Hematopoietic multipotent progenitor cell treated with erythropoietin and hydrocortisone succinate and interleukin-3 and kit ligand, for 15 days (in vitro differentiated cells): ENCODE measurements around the gene CCDC9B.

Experiments used
- DNase-seq: peaks from one replicate; pipeline ENCODE4 v3.0.0-alpha.2; 2015; ENCODE audit warnings: low spot score

Gene CCDC9B

DNA sequence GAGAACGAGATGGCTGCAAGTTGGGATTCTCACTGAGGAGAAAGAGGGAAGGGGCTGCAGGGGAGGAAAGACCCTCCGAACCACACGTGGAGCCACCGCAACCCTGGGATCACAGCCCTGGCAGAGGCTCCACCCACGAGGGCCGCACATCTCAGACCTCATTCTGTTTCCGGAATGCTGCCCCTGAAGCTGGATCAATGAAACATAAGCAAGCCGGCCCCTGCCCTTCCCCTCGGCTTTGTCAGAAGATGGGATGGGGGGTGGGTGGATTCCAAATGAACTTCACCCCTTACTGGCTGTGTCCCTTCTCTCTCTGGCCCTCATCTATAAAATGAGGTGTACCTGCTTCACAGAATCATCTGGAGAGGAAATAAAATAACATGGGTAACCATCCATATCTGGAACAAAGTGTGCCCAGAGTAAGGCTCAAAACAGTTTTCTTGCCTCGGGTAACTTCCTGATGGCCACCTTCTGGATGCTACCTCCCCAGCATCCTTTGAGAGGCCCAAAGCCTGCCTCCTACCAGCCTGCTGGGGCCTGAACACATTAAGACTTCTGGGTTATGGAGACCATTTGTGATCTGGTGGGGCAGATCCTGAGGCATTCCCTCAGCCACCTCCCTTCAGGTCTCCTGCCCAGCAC is 4.6 kb upstream of the CCDC9B start:
- no peak for DNase-seq

- DNase-seq, result peak; percentile 71
Measured at GRCh38 chr15:40344631-40345120, 3.9 kb upstream of the CCDC9B start.

DNA sequence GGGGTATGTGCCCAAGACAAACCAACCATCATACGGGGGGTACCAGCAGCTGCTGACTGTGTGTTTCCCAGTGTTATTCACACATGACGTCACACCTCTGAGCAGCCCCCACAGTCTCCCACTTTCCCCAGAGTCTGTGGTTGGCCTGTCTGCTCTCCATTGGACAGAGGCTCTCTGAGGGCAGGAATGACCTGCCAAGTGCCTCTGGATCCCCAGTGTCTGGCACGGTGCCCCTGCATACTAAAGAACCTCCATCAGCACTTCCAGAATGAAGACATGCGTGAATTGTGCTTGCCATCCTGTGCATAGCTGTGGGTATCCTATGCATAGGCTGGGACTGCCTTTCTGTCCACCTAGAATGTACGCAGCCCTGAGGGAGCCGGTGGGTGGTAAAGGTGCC is 3.5 kb upstream of the CCDC9B start:
- no peak for DNase-seq

- DNase-seq, result no peak
Measured at GRCh38 chr15:40343512-40343911, 2.8 kb upstream of the CCDC9B start.

GRCh38 chr15:40342416-40343320 is 1.9 kb upstream of the CCDC9B start:
- DNase-seq, result no peak

- no peak for DNase-seq
Measured at GRCh38 chr15:40340038-40340739, 550 bp downstream of the CCDC9B start.

- DNase-seq, result no peak
Measured at GRCh38 chr15:40339621-40339945, 1.2 kb downstream of the CCDC9B start.

GRCh38 chr15:40338921-40339620 is 1.7 kb downstream of the CCDC9B start:
- DNase-seq, result no peak

DNA sequence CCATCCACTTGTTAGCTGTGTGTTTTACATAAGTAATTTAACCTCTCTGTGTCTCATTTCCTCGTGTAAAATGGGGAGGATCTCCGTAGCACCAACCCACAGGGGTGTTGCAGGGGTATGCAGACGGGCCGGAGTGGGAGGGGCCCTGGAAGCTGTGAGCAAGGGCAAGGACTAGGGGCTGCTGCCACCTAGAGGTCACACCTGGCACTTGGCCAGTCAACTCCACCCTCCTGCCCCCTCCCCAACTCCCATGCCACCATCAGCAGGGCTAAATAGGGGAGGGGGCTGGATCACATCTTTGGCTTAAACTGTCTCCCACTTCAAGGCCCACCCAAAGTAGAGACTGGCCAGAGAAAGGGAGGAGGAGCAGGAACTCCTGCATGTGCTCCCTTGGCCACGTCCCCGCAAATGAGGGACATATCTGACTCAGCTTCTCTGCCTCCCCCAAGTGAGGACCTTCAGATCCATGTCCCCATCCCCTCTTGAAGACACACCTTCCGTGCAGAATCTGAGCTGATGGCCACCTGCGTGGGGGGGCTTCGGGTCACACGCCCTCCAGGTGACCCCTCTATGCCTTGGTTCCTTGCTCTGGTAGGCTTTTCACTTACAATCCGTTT is 2.6 kb downstream of the CCDC9B start:
- peak; percentile 40 for DNase-seq

DNA sequence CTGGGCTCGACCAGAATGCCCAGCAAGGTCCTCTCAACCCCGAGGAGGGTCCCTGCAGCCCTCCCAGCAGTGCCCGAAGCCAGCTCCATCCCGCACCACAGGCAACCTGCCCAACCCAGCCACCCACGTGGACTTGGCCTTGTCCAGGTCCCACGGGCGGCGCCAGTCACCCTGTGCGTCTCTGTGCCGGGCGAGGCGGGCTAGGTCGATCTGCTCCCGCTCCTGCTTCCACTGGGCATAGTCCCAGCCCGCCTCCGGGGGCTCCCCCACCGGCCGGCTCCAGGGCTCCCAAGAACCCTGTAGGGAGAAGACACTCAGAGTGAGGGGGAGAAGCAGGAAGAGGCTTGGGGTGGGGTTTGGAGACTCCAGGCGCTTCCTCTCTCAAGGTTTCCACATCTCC is 3.1 kb downstream of the CCDC9B start:
- DNase-seq, result no peak

- DNase-seq, result no peak
Measured at GRCh38 chr15:40336744-40337122, 4.0 kb downstream of the CCDC9B start.

GRCh38 chr15:40335938-40336743 is 4.6 kb downstream of the CCDC9B start:
- no peak for DNase-seq

GRCh38 chr15:40334941-40335795 is 5.6 kb downstream of the CCDC9B start:
- DNase-seq, result no peak

- no peak for DNase-seq
Measured at GRCh38 chr15:40334541-40334940, 6.2 kb downstream of the CCDC9B start.

DNA sequence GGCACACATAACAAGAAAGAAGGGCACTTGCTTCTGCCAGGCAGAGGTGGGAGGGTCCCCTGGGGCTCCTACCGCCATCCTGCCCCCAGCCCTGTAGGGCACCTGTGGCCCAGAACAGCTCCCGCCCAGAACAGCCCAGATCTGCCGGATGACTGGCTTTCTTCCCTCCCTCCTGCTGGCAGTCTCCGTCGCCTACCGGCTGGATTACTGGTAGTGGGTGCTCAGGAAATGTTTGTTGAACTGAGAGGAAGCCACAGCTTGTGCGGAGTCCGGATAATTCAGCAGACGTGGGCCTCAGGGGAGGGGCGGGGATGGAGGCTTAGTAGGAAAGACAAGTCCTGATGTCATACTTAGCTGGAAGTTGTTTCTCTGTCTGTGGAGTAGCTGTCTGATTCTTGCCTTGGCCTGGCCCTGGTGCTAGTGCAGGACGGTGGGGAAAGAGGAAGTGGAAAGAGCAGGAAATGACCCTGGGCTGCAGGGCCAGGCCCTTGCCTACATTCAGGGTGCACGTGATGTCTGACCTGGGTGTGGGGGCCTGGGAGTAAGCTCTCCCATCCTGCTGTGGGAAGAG is 6.7 kb downstream of the CCDC9B start:
- DNase-seq, result no peak

- DNase-seq, result no peak
Measured at GRCh38 chr15:40332113-40332781, 8.5 kb downstream of the CCDC9B start.

- no peak for DNase-seq
Measured at GRCh38 chr15:40331637-40332036, 9.1 kb downstream of the CCDC9B start.

- no peak for DNase-seq
Measured at GRCh38 chr15:40331026-40331425, 9.7 kb downstream of the CCDC9B start.

- no peak for DNase-seq
Measured at GRCh38 chr15:40330368-40330836, 10.3 kb downstream of the CCDC9B start.
